D721Med (cell line): ENCODE measurements around the gene CCDC86.

ENCODE experiments used
- DNase-seq: peaks from one replicate; pipeline ENCODE4 v3.0.0; 2011; ENCODE audit warnings: low spot score; ENCODE audit not compliant: insufficient read length
- FAIRE-seq: peaks from 2 replicates; lab custom pipeline; 2011; peaks lifted over from hg19 to GRCh38; lab: Jason Lieb, UNC
- TF ChIP-seq, protein P1 (sequence below): IDR thresholded peaks from 2 replicates; pipeline ENCODE4 v1.5.1; 2012; ENCODE audit warnings: mild to moderate bottlenecking, control low read depth; ENCODE audit not compliant: insufficient read depth; ENCODE audit errors: missing control alignments

CCDC86 gene

DNA sequence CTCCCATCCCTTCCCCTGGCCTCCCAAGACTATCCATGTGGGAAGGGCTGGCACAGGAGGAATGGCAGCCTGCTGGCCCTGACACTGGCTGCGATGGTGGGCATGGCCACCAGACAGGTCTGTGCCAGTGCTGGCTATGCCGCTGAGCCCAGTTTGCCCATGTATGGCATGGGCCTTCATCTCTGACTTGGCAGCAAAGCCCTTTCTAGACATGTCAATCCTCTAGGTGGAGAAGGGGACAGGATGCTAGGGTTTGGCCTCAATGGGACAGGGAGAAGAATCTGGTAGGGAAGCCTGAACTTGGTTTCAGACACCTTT, 34.2 kb downstream of the CCDC86 start:
- TF ChIP-seq, protein P1, sequence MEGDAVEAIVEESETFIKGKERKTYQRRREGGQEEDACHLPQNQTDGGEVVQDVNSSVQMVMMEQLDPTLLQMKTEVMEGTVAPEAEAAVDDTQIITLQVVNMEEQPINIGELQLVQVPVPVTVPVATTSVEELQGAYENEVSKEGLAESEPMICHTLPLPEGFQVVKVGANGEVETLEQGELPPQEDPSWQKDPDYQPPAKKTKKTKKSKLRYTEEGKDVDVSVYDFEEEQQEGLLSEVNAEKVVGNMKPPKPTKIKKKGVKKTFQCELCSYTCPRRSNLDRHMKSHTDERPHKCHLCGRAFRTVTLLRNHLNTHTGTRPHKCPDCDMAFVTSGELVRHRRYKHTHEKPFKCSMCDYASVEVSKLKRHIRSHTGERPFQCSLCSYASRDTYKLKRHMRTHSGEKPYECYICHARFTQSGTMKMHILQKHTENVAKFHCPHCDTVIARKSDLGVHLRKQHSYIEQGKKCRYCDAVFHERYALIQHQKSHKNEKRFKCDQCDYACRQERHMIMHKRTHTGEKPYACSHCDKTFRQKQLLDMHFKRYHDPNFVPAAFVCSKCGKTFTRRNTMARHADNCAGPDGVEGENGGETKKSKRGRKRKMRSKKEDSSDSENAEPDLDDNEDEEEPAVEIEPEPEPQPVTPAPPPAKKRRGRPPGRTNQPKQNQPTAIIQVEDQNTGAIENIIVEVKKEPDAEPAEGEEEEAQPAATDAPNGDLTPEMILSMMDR: no peak
- DNase-seq (no peak), FAIRE-seq (no peak)

DNA sequence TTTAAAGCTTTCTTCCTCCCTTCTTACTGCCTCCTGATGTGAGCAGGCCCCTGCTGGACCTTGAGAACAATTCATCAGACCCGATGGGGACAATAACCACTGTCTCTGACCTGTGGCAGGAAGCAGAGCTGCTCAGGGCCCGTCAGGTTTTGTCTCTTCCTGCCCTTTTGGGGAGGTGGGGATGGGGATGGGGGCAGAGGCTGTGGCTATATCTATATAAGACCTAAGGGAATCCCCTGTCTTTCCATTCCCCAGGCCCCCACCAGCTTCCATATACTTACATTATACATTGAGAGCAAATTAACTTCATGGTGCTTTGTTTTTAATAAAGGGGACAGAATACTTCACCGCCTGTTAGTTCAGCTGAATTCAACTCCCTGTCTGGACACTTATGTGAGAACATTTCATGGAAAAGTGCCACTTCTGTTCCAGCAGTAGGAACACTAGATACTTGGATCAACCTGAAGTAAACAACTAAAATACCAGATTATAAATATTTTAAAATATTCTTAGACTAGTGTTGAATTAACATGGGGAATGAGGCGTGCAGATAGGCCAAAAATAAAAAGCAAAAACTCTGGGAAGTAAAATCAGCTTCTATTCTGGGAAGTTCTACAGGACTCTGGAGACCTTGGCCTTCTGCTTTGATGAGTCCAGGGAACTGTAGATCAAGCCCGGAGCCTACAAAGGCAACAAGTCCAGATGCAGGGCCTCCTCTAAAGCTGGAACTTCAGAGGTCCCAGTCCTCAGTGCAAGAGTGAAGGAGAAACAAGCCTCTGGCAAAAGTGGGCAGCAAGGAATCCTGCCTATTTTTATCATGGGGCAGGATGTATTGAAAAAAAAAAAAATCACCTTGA, 36.6 kb downstream of the CCDC86 start:
- TF ChIP-seq, protein P1: no peak
- DNase-seq (no peak), FAIRE-seq (no peak)

DNA sequence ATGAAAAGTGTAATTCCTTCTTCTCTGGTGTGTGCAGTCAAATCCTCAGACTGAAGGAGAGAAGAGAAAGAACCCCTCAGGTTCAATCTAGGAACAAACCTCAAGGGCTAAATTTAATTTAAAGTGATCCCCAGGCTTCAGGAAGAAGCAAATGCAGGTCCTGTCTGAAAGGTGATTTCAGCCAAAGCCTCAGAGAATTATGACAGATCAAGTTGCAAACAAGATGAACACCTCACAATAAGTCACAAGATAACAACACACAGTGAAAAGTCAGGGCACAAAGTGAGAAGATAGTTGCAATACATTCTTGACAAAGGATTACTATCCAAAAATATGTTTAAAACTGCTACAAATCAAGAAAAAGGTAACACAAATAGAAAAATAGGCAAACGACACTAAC, 37.2 kb downstream of the CCDC86 start:
- FAIRE-seq: no peak
- TF ChIP-seq, protein P1: no peak
- no peak for DNase-seq

DNA sequence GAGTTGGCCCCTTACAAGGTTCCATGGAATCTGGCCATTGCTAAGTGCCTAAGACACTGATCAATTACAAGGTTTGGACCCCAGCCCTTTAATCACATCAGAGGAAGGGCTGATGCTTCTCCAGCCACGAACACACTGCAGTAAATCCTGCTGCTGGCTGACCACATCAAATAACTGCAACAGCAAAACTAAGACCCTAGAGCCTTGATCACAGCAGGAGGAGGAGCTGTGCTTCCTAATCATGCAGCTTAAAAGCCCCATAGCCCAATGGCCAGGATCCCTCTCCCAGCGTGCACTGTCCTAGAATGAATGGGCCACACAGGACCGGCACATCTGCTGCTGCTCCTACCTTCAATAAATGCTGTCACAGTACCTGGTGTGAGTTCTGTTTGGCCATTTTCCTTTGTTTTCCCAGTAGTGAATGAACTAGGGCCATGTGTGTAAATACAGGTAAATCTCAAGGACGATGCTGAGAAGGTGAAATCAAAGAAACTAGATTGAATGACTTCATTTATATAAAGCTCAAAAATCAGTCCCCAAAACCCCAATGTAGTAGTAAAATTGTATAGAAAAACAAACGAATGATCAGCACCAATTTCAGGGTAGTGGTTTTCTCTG, 38.2 kb downstream of the CCDC86 start:
- DNase-seq: no peak
- no peak for FAIRE-seq
- TF ChIP-seq, protein P1: no peak

DNA sequence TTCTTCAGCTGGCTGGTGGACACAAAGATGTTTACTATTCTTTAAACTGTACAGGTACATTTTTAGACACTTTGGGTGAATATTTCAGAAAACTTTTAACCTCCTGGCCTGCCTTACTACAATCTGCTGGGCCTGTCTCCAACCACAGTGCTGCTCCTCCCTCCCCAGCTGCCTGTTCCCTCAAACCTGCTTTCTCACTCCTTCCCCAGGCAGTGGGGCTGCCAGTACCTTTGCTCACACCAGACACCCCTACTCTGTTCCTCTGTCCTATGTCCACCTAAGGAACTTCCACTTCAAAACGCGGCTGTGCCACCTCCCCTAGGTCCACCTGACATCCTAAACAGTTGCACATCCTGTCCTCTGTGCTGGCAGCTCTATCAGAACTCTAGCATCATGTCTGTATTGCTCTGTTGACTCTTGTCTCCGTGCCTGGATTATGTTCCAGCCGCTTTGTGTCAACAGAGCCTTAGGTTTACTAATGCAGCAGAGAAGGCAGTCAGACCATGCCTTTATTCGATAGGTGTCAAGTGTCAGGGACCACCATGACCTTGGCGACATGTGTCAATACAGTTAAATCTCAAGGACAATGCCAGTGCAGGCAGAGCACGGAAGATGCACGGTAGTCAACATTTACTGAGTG, 38.9 kb downstream of the CCDC86 start:
- no peak for DNase-seq
- TF ChIP-seq, protein P1: no peak
- no peak for FAIRE-seq

DNA sequence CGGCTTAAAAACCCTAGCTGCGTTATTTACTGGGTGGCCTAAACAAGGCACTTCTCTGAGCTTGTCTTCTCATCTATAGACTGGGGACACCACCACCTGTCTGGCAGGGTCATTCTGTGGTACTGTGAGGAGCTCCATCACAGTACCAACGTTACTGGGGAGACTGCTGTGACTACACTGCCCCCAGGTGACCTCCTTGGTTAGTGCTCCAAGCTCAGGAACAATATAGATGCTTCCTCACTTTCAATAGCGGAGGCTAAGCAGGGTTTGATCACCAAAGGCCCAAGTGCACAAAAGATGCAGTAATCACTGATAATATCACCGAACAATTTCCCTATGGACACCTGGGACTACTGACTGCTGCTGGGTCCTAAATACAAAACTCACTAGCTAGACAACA, 45.6 kb downstream of the CCDC86 start:
- TF ChIP-seq, protein P1: peak; percentile 33
- FAIRE-seq: no peak
- DNase-seq: no peak
